ENCODE measurements around the gene GABBR2.

GRCh38 chr9:98318041-98318790, 390.5 kb downstream of the GABBR2 start:
- no peak for TF ChIP-seq EP300 (IDR thresholded peaks at IDR 0.05; ENCODE audit: borderline replicate concordance in 1 of 2, low read depth in 1 of 2, low read length in 1 of 2)
- no peak for TF ChIP-seq POLR2AphosphoS5 (IDR thresholded peaks at IDR 0.05; ENCODE audit: low read depth, low read length)
- TF ChIP-seq EZH2phosphoT487 (IDR thresholded peaks at IDR 0.05; ENCODE audit: borderline replicate concordance, low read depth) = no peak
- TF ChIP-seq RFX5 (IDR thresholded peaks at IDR 0.05; ENCODE audit: low read length) = no peak
- no peak for TF ChIP-seq CTCF (IDR thresholded peaks at IDR 0.05)
- TF ChIP-seq RAD21 (IDR thresholded peaks at IDR 0.05; ENCODE audit: low read length) = no peak
- TF ChIP-seq MEF2A (IDR thresholded peaks at IDR 0.05; ENCODE audit: borderline replicate concordance, low read depth) = no peak
